IPS-15b (cell line): Measurements from ENCODE around the gene RSPH6A.

Experiments
- H3K27me3 ChIP-seq: one replicate; pipeline ENCODE4 v1.6.1; 2013; ENCODE audit warnings: low read length; ENCODE audit not compliant: control insufficient read depth, insufficient read depth
- H3K36me3 ChIP-seq: one replicate; pipeline ENCODE4 v1.6.1; 2013; ENCODE audit warnings: low read length; ENCODE audit not compliant: control insufficient read depth, insufficient read depth
- H3K4me1 ChIP-seq: one replicate; pipeline ENCODE4 v1.6.1; 2013; ENCODE audit warnings: mild to moderate bottlenecking, low read length; ENCODE audit not compliant: control insufficient read depth, insufficient read depth
- H3K4me3 ChIP-seq: one replicate; pipeline ENCODE4 v1.5.1; 2013; ENCODE audit warnings: low read depth, low read length
- H3K9ac ChIP-seq: one replicate; pipeline ENCODE4 v1.6.1; 2013; ENCODE audit warnings: low read depth, mild to moderate bottlenecking, low read length
- H3K9me3 ChIP-seq: one replicate; pipeline ENCODE4 v1.6.1; 2013; ENCODE audit warnings: mild to moderate bottlenecking, low read length; ENCODE audit not compliant: control insufficient read depth, insufficient read depth

Gene RSPH6A

GRCh38 chr19:45782162-45782691 is 32.9 kb downstream of the RSPH6A start, which contains the start of gene DMPK:
Gene DMPK (minus strand): TSS chr19:45782490. CDS start chr19:45782352, 138 bp downstream.
- Histone ChIP-seq H3K36me3 (peaks cover 27% of the 10 kb centered on the region), H3K9me3 (no peaks in the 10 kb centered on the region), H3K4me3 (no peak within 1 kb of the TSS), H3K27me3 (peaks cover 9% of the 10 kb centered on the region), H3K4me1 (peaks cover 8% of the 10 kb centered on the region), H3K9ac (no peak within 1 kb of the TSS)

GRCh38 chr19:45781214-45782161 is 33.6 kb downstream of the RSPH6A start:
- Histone ChIP-seq H3K9ac (no peak overlapping the region), H3K4me3 (no peak overlapping the region), H3K9me3 (no peaks in the 10 kb centered on the region), H3K4me1 (peaks cover 8% of the 10 kb centered on the region), H3K36me3 (peaks cover 26% of the 10 kb centered on the region), H3K27me3 (peaks cover 9% of the 10 kb centered on the region)

- H3K9me3 ChIP-seq, result no peaks in the 10 kb centered on the region
- H3K4me1 ChIP-seq, result peaks cover 8% of the 10 kb centered on the region
- H3K36me3 ChIP-seq, result peaks cover 18% of the 10 kb centered on the region
- H3K9ac ChIP-seq, result no peak overlapping the region
- H3K4me3 ChIP-seq, result no peak overlapping the region
- H3K27me3 ChIP-seq, result peaks cover 9% of the 10 kb centered on the region
These were observed 34.5 kb downstream of the RSPH6A start for GRCh38 chr19:45780448-45781213.

GRCh38 chr19:45780146-45780447 is 35.0 kb downstream of the RSPH6A start:
- Histone ChIP-seq H3K9ac (no peak overlapping the region), H3K4me3 (peak overlapping the region; percentile 71), H3K36me3 (peaks cover 14% of the 10 kb centered on the region), H3K27me3 (peaks cover 9% of the 10 kb centered on the region), H3K9me3 (no peaks in the 10 kb centered on the region), H3K4me1 (peaks cover 8% of the 10 kb centered on the region)

GRCh38 chr19:45779231-45780145 is 35.6 kb downstream of the RSPH6A start:
- Histone ChIP-seq H3K36me3 (peaks cover 14% of the 10 kb centered on the region), H3K9ac (peak overlapping the region; percentile 65), H3K9me3 (no peaks in the 10 kb centered on the region), H3K4me1 (peaks cover 8% of the 10 kb centered on the region), H3K27me3 (peaks cover 9% of the 10 kb centered on the region), H3K4me3 (peak overlapping the region; percentile 71)

GRCh38 chr19:45778010-45778661 is 37.0 kb downstream of the RSPH6A start:
- H3K4me3 ChIP-seq, result no peak overlapping the region
- no peak overlapping the region for H3K9ac ChIP-seq
- H3K9me3 ChIP-seq, result no peaks in the 10 kb centered on the region
- H3K36me3 ChIP-seq, result peaks cover 14% of the 10 kb centered on the region
- H3K27me3 ChIP-seq, result peaks cover 9% of the 10 kb centered on the region
- peaks cover 8% of the 10 kb centered on the region for H3K4me1 ChIP-seq

GRCh38 chr19:45777395-45777961 is 37.6 kb downstream of the RSPH6A start:
- Histone ChIP-seq H3K4me3 (no peak overlapping the region), H3K4me1 (peaks cover 8% of the 10 kb centered on the region), H3K36me3 (peaks cover 14% of the 10 kb centered on the region), H3K9me3 (no peaks in the 10 kb centered on the region), H3K9ac (no peak overlapping the region), H3K27me3 (peaks cover 9% of the 10 kb centered on the region)

GRCh38 chr19:45774765-45775164 is 40.3 kb downstream of the RSPH6A start:
- Histone ChIP-seq H3K27me3 (no peaks in the 10 kb centered on the region), H3K9me3 (no peaks in the 10 kb centered on the region), H3K4me1 (peaks cover 1% of the 10 kb centered on the region), H3K36me3 (peaks cover 14% of the 10 kb centered on the region), H3K4me3 (no peak overlapping the region), H3K9ac (no peak overlapping the region)

- Histone ChIP-seq H3K36me3 (peaks cover 14% of the 10 kb centered on the region), H3K4me3 (no peak overlapping the region), H3K27me3 (no peaks in the 10 kb centered on the region), H3K4me1 (no peaks in the 10 kb centered on the region), H3K9ac (no peak overlapping the region), H3K9me3 (no peaks in the 10 kb centered on the region)
These were observed 41.7 kb downstream of the RSPH6A start for GRCh38 chr19:45773384-45773783.

GRCh38 chr19:45772912-45773311 is 42.2 kb downstream of the RSPH6A start:
- H3K4me1 ChIP-seq, result no peaks in the 10 kb centered on the region
- no peak overlapping the region for H3K9ac ChIP-seq
- H3K36me3 ChIP-seq, result peaks cover 12% of the 10 kb centered on the region
- no peaks in the 10 kb centered on the region for H3K27me3 ChIP-seq
- no peak overlapping the region for H3K4me3 ChIP-seq
- H3K9me3 ChIP-seq, result no peaks in the 10 kb centered on the region
